Activated CD4-positive, alpha-beta T cell treated with anti-CD3 and anti-CD28 coated beads, Interleukin-2, amount 10 ng/mL, durations not matched to agents 24 days and 14 days (primary cell): Measurements from ENCODE around the gene ABLIM2. TPM values are rescaled to one million over a fixed set of nuclear protein-coding genes. Genes with fewer than 3 reads are reported as not detected.

Experiments used
- DNase-seq: peaks from one replicate; pipeline ENCODE4 v3.0.0; 2022
- H3K27ac Mint-ChIP-seq: one replicate; pipeline ENCODE4 v1.8.0; 2022; ENCODE audit warnings: mild to moderate bottlenecking, mixed read lengths
- H3K27me3 Mint-ChIP-seq: one replicate; pipeline ENCODE4 v1.8.0; 2022; ENCODE audit warnings: mixed read lengths
- H3K36me3 Mint-ChIP-seq: one replicate; pipeline ENCODE4 v1.8.0; 2022; ENCODE audit warnings: low read depth, mild to moderate bottlenecking, mixed read lengths
- H3K4me1 Mint-ChIP-seq: one replicate; pipeline ENCODE4 v1.8.0; 2021; ENCODE audit warnings: mixed read lengths
- H3K4me3 Mint-ChIP-seq: one replicate; pipeline ENCODE4 v1.8.0; 2022; ENCODE audit warnings: mild to moderate bottlenecking, moderate library complexity, mixed read lengths
- H3K9me3 Mint-ChIP-seq: one replicate; pipeline ENCODE4 v1.8.0; 2021; ENCODE audit warnings: mixed read lengths
- intact Hi-C: fragments of 100-400 bp; cut with micrococcal nuclease; formaldehyde crosslinking; loops from one replicate; pipeline ENCODE4 v1.15.1; 2023
- total RNA-seq: library from RNA; stranded (reverse); gene quantifications from 2 replicates; pipeline ENCODE4 v1.2.3, GENCODE V29; 2022

The ABLIM2 gene
- total RNA-seq, 1 donor from 2014 or later = 0.63 TPM

DNA sequence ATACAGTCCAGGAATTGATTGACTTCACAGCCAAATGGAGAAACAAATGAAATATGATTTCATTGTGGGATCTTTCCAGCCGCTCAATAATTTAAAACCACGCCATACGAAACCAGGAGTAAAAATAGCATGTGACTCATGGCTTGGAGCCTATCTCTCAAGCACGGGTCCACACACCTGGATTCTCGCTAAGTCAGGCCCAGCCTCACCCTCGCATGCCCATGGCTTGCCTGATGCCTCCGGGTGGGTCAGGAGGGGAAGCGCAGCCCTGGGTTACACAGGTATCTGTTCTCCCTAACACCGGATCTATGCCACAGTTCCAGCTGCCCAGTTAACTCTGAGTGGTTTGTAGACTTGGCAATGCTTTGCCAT, 5.6 kb upstream of the ABLIM2 start:
- H3K4me3 Mint-ChIP-seq = no peak overlapping the region
- intact Hi-C loops = no loop called here
- H3K4me1 Mint-ChIP-seq = peaks cover 7% of the 10 kb centered on the region
- H3K36me3 Mint-ChIP-seq = no peaks in the 10 kb centered on the region
- no peak for DNase-seq
- H3K27ac Mint-ChIP-seq = no peak overlapping the region
- peaks cover 8% of the 10 kb centered on the region for H3K27me3 Mint-ChIP-seq
- peaks cover 16% of the 10 kb centered on the region for H3K9me3 Mint-ChIP-seq

DNA sequence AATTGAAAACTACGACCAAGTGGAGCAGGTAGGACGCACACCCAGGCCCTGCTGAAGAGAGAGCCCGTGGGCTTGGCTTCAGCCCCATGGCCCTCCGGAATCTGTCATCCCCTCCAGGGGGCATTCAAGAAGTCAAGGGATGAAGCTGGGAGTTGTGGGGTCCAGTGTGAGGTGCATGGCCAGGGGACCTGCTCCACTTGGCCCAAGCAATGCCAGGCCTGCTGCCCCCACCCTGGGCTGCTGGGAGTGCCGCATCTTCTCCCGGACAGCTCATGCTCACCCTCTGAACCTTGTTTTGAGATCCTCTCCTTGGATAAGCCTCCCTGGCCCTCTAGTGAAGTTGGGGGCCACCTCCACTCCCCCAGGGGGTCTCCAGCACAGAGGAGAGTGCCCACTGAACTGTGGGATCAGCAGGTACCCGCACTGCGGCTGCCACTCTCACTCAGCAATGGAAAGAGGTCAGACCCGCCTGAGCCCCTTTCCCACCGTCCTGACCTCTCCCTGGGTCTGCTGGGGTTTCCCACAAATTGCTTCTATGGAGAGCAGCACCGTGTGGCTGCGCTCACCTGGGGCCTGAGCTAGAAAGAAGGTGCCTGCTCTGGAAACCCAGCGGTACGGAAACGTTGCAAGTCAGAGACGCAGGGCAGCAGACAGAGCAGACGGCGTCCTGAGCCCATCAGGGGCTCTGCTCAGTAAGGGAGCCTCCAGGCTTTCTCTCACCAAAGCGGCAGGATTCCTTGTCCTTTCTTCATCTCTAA, 5.0 kb upstream of the ABLIM2 start:
- peaks cover 9% of the 10 kb centered on the region for H3K4me1 Mint-ChIP-seq
- H3K4me3 Mint-ChIP-seq = no peak overlapping the region
- peaks cover 11% of the 10 kb centered on the region for H3K27me3 Mint-ChIP-seq
- intact Hi-C loops = no loop called here
- H3K36me3 Mint-ChIP-seq = no peaks in the 10 kb centered on the region
- H3K27ac Mint-ChIP-seq = no peak overlapping the region
- H3K9me3 Mint-ChIP-seq = peaks cover 15% of the 10 kb centered on the region
- DNase-seq = no peak

DNA sequence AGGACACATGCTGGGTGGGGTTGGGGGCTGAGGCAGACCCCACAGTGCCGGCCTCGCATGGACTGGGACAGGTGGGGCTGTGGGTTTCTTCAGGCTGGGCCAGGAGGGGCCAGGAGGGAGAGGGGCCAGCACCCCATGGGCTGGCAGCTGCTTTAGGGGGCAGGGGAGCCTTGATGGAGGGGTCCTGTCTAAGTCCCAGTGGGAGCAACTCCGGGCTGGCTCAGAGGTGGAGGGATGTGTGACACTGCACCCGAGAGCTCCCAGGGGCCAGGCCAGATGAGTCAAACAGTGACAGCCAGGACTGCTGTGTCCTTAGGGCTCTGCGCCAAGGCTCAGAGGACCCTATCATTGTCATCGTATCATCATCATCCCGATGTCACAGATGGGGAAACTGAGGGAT, 4.4 kb upstream of the ABLIM2 start:
- H3K4me1 Mint-ChIP-seq = peaks cover 9% of the 10 kb centered on the region
- no peaks in the 10 kb centered on the region for H3K36me3 Mint-ChIP-seq
- H3K4me3 Mint-ChIP-seq = no peak overlapping the region
- peaks cover 11% of the 10 kb centered on the region for H3K27me3 Mint-ChIP-seq
- no peak for DNase-seq
- H3K9me3 Mint-ChIP-seq = peaks cover 10% of the 10 kb centered on the region
- intact Hi-C loops = no loop called here
- H3K27ac Mint-ChIP-seq = no peak overlapping the region

DNA sequence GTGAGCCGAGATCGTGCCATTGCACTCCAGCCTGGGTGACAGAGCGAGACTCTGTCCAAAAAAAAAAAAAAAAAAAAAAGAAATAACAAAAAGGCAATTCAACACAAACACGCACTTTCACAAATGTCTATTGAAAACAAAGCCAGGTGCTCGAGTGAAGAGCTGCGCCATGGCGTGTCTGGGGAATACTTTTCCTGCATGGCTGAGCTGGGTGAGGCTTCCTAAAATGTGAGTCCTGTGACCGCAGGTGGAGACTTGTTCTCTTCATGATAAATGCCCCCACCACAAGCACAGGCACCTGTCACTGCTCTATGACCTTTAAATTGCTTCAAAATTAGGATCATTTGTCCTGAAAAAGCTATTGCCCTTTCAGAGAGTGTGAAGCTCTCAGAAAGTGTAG, 4.0 kb upstream of the ABLIM2 start:
- Mint-ChIP-seq H3K36me3 (no peaks in the 10 kb centered on the region), H3K4me1 (peaks cover 9% of the 10 kb centered on the region), H3K9me3 (peaks cover 10% of the 10 kb centered on the region), H3K4me3 (no peak overlapping the region), H3K27ac (no peak overlapping the region), H3K27me3 (peaks cover 13% of the 10 kb centered on the region)
- intact Hi-C loops = no loop called here
- DNase-seq = no peak

DNA sequence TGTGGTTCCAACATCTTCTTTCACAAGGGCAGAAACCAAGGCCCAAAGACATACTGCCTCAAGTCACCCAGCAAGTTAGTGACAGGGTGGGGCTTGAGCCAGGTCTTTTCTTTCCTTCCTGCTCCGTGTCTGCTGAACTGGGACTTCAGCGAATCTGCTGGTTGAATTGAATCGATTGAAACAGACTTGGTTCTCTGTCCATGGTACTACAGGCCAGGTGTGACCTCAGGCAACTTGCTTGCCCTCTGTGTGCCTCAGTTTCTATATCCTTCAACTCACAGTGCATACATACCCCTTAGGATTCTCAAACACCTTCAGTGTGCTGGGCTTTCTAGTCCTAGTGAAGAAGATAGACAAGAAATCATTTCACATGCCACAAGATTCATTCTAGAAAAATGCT, 2.0 kb upstream of the ABLIM2 start:
- H3K9me3 Mint-ChIP-seq = no peaks in the 10 kb centered on the region
- H3K27ac Mint-ChIP-seq = no peak overlapping the region
- peak overlapping the region; percentile 44 for H3K4me3 Mint-ChIP-seq
- intact Hi-C loops = no loop called here
- H3K36me3 Mint-ChIP-seq = no peaks in the 10 kb centered on the region
- H3K27me3 Mint-ChIP-seq = peaks cover 21% of the 10 kb centered on the region
- peaks cover 9% of the 10 kb centered on the region for H3K4me1 Mint-ChIP-seq
- DNase-seq = no peak

DNA sequence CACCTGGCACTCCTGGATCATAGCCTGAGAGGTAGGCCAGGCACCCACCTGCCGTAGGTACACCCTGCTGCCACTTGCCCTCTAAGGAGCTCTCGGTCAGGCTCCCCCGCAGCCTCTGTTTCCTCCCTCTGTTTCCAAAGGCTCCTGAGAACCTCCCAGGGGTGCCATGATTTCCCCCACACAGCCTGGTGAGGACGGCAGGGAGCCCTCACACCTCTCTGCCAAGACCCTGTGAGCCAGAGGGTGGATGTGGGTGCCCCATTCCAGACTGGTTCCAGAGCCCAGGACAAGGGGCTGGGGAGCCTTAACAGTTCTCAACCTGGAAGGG, 1.6 kb upstream of the ABLIM2 start:
- peaks cover 25% of the 10 kb centered on the region for H3K27me3 Mint-ChIP-seq
- peak overlapping the region; percentile 97 for H3K4me3 Mint-ChIP-seq
- H3K36me3 Mint-ChIP-seq = no peaks in the 10 kb centered on the region
- no peaks in the 10 kb centered on the region for H3K9me3 Mint-ChIP-seq
- intact Hi-C loops = no loop called here
- no peak overlapping the region for H3K27ac Mint-ChIP-seq
- DNase-seq = no peak
- H3K4me1 Mint-ChIP-seq = peaks cover 9% of the 10 kb centered on the region

DNA sequence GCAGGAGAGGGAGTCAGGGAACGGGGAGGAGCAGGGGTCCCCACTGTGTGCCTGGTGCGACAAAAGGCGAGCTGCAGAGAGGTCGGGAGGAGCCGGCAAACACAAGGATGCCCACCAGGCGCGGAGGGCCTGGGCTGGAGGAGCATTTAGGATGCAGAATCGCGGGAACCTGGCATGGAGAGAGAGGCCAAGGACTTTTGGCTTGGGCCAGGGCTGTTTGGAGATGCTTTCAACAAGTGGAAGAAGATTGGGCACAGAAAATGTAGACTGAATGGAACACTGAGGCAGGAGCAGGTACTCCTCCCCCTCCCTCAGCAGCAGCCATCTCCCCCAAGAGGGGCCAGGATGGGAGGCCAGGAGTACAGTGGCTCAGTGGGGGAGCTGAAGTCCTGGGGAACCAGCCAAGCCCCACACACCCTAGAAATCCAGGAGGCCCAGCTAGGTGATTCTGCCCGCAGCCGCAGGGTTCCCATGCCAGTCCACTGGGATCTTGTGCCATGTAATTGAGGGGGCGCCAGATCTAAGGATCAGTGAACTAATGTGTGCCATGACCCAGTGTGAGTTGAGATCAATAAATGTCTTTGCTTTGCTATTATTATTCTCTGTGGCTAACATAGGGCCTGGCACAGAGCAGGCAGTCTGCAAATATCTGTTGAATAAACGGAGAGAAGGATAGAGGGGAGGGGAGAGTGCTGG, 1.1 kb upstream of the ABLIM2 start:
- H3K4me3 Mint-ChIP-seq = peak overlapping the region; percentile 97
- no peak overlapping the region for H3K27ac Mint-ChIP-seq
- peaks cover 26% of the 10 kb centered on the region for H3K27me3 Mint-ChIP-seq
- no peaks in the 10 kb centered on the region for H3K9me3 Mint-ChIP-seq
- H3K4me1 Mint-ChIP-seq = peaks cover 9% of the 10 kb centered on the region
- H3K36me3 Mint-ChIP-seq = no peaks in the 10 kb centered on the region
- intact Hi-C loops = loop anchor here (1.0 to 2.0 kb wide), 2 partner anchors 40 to 281 kb away; partner anchors contain the start of genes ACOX3, SH3TC1 and TRMT44
- no peak for DNase-seq

DNA sequence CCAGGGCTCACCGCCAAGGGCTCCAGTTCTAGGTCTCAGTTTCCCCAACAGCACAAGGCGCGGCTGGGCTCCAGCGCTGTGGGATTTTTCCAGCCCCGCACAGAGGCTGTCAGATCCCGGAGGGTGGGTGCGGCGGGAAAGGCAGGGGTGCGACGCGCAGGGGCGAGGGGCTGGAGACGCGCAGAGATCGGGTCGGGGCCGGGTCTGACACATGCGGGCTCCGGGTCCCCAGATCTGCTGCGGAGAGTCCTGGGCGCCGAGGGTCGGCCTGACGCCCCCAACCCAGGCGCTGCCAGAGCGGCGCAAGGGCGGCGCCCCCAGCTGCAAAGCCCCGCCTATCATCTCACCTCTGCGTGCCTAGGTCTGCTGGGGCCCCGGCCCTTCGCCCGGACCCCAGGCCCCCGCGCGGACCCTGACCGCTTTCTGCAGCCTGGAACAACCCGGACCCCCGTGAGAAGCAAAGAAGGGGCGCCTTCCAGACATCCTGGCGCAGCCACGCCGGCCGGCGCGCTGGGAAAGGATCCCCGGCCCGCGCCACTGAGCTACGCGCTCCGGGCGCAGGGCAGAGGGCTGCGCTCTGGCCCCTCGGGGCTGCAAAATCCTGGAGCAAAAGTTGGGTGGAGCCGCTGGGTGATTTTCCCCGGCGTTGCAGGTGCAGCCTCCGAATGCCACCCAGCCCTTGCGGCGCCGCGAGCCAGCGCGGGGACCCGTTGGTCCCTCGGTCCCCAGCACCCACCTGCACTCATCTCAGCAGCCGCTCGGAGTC, 486 bp downstream of the ABLIM2 start:
- peaks cover 9% of the 10 kb centered on the region for H3K4me1 Mint-ChIP-seq
- H3K4me3 Mint-ChIP-seq = peak overlapping the region; percentile 56
- peaks cover 27% of the 10 kb centered on the region for H3K27me3 Mint-ChIP-seq
- no peak overlapping the region for H3K27ac Mint-ChIP-seq
- intact Hi-C loops = loop anchor here (1.0 to 2.0 kb wide), 2 partner anchors 270 to 283 kb away; partner anchors contain the start of genes ACOX3 and TRMT44
- no peaks in the 10 kb centered on the region for H3K36me3 Mint-ChIP-seq
- no peak for DNase-seq
- no peaks in the 10 kb centered on the region for H3K9me3 Mint-ChIP-seq

DNA sequence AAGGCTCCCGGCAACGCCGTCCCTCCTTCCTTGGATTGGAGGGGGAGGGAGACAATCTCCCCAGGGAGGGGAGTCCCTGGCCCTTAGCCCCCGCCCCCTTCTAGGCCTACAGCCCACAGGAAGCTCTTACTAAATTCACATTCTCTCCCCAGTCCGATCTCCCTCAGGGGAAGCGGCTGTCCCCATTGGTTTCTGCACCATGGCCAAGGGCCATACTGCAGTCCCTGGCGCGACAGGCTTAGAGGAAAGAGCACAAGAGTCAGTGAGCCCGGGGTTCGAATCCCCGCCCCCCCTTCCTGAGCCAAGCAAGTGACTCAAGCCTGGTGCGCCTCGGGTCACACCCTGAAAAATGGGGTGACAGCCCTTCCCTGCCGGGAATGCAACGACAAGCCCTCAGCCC, 1.1 kb downstream of the ABLIM2 start:
- Mint-ChIP-seq H3K4me3 (peak overlapping the region; percentile 43), H3K27me3 (peaks cover 27% of the 10 kb centered on the region), H3K36me3 (no peaks in the 10 kb centered on the region), H3K9me3 (no peaks in the 10 kb centered on the region), H3K4me1 (peaks cover 9% of the 10 kb centered on the region), H3K27ac (no peak overlapping the region)
- DNase-seq = no peak
- intact Hi-C loops = no loop called here

DNA sequence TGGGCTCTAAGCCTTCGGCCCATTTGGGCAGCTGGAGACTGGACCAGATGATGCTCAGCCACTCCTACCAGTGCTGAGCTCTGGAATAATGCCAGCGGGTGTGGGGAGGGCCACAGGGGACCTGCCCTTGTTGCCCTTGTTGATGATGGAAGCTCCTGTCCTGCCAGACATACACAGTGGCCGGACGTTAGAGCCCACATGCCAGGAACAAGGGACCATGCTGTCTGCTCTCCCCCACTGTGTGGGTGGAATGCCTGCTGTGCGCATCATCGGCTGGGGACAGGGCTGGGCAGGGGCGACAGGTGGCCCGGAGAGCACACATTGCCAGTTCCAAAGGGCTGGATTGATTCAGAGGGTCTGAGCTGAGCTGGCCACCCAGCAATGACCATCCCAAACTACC, 2.0 kb downstream of the ABLIM2 start:
- intact Hi-C loops = no loop called here
- Mint-ChIP-seq H3K9me3 (no peaks in the 10 kb centered on the region), H3K36me3 (no peaks in the 10 kb centered on the region), H3K27me3 (peaks cover 27% of the 10 kb centered on the region), H3K4me3 (no peak overlapping the region), H3K27ac (no peak overlapping the region), H3K4me1 (peaks cover 9% of the 10 kb centered on the region)
- no peak for DNase-seq

DNA sequence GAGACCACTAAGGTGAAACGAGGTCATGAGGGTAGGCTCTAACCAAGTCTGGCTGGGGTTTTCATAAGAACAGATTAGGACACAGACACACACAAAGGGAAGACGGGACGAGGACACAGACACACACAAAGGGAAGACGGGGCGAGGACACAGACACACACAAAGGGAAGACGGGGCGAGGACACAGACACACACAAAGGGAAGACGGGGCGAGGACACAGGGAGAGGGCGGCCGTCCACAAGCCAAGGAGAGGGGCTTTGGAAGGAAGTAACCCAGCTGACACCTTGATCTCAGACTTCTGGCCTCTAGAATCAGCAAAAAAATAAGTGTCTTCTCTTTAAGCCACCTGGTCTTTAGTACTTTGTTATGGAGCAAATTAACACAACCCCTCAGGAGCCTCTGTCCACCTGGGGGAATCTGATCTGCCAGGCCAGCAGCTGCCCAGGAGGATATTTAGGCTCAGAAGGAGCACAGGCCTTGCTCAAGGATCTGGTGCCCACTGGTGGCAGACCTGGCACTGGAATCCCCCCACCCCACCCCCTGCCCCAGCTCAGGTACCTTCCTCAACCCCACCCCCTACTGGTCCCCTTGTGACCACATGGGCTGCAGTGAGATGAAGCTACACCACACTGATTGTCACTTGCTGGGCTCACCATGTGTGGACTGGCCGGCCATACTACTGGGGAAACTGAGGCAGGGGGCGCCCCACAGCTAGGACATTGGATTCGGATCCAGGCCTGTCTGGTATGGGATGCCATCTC, 2.8 kb downstream of the ABLIM2 start:
- Mint-ChIP-seq H3K36me3 (no peaks in the 10 kb centered on the region), H3K27me3 (peaks cover 27% of the 10 kb centered on the region), H3K9me3 (no peaks in the 10 kb centered on the region), H3K4me3 (no peak overlapping the region), H3K27ac (no peak overlapping the region), H3K4me1 (peaks cover 9% of the 10 kb centered on the region)
- intact Hi-C loops = no loop called here
- DNase-seq = no peak

DNA sequence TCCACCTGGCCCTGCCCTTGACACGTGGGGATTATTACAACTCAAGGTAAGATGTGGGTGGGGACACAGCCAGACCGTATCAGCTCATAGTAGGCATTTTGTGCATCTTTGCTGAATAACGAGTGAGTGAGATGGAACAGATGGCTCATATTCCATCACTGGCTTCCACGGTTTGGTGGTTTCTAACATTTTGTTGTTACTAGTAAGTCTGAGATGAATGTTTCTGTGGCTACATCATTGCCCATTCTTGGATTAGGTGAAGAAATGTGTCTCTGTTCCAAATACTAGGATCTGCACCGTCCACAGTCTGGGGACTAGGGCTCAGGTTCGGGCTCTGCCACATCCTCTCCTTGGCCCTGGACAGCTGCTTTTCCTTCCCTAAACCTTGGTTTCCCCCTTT, 3.6 kb downstream of the ABLIM2 start:
- Mint-ChIP-seq H3K36me3 (no peaks in the 10 kb centered on the region), H3K4me1 (peaks cover 9% of the 10 kb centered on the region), H3K27me3 (peaks cover 24% of the 10 kb centered on the region), H3K9me3 (no peaks in the 10 kb centered on the region), H3K27ac (no peak overlapping the region), H3K4me3 (no peak overlapping the region)
- no peak for DNase-seq
- intact Hi-C loops = no loop called here

DNA sequence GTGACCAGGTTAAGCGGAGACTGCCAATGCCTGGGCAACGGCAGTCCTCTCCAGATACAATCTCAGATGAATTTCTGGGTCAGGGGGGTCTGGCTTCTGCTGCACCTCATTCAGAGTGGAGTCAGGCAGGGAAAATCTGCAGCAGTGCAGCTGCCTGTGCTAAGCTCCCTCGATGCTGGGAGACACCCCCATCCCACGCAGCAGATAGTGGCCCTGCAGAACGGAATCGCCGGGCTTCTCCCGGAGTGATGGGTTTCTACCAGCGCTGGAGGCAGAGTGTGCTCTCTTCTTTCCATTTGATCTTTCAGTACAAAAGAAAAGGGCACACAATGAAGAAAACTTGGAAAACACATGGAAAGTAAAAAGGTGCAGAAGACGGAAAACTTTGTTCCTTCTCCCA, 5.2 kb downstream of the ABLIM2 start:
- H3K4me3 Mint-ChIP-seq = no peak overlapping the region
- peaks cover 18% of the 10 kb centered on the region for H3K27me3 Mint-ChIP-seq
- H3K36me3 Mint-ChIP-seq = no peaks in the 10 kb centered on the region
- no peaks in the 10 kb centered on the region for H3K4me1 Mint-ChIP-seq
- no peak overlapping the region for H3K27ac Mint-ChIP-seq
- no peaks in the 10 kb centered on the region for H3K9me3 Mint-ChIP-seq
- intact Hi-C loops = no loop called here
- DNase-seq = no peak
